Measurements from ENCODE around the gene PLCD3.

- TF ChIP-seq POLR2A (IDR thresholded peaks at IDR 0.05) = no peak
- TF ChIP-seq, protein P1, sequence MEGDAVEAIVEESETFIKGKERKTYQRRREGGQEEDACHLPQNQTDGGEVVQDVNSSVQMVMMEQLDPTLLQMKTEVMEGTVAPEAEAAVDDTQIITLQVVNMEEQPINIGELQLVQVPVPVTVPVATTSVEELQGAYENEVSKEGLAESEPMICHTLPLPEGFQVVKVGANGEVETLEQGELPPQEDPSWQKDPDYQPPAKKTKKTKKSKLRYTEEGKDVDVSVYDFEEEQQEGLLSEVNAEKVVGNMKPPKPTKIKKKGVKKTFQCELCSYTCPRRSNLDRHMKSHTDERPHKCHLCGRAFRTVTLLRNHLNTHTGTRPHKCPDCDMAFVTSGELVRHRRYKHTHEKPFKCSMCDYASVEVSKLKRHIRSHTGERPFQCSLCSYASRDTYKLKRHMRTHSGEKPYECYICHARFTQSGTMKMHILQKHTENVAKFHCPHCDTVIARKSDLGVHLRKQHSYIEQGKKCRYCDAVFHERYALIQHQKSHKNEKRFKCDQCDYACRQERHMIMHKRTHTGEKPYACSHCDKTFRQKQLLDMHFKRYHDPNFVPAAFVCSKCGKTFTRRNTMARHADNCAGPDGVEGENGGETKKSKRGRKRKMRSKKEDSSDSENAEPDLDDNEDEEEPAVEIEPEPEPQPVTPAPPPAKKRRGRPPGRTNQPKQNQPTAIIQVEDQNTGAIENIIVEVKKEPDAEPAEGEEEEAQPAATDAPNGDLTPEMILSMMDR (IDR thresholded peaks at IDR 0.05) = no peak
Measured at GRCh38 chr17:45106096-45106495, 26.2 kb downstream of the PLCD3 start.

Measured in adrenal gland (tissue), 5 donors.